CD4-positive, CD25-positive, alpha-beta regulatory T cell (primary cell): ENCODE results near the gene CENPP. TPM values are rescaled to one million over a fixed set of nuclear protein-coding genes. Genes with fewer than 3 reads are reported as not detected.
"Not testable (repeated sequence)": the region's sequence is repeated elsewhere in the genome, so short reads cannot be mapped to it uniquely, and the experiment has no call there.

Source experiments
- ATAC-seq, 2 donors: fragments of 150-1000 bp; cut with Tn5 transposase; one replicate each; pipeline ENCODE4 v1.10.0; 2021; ENCODE audit warnings: low read depth in 2 of 2, moderate number of reproducible peaks in 2 of 2, moderate library complexity in 1 of 2
- DNase-seq, 3 donors: peaks; one replicate each; pipeline versions ENCODE4 v3.0.0 to v3.0.0-alpha.2; 2012 to 2022; ENCODE audit warnings: mixed read lengths in 1 of 3
- H3K27ac ChIP-seq: one replicate; pipeline ENCODE4 v1.7.0; 2013; ENCODE audit warnings: mild to moderate bottlenecking, low read length; ENCODE audit not compliant: insufficient read depth, poor library complexity, severe bottlenecking
- H3K27me3 ChIP-seq: one replicate; pipeline ENCODE4 v1.7.0; 2013; ENCODE audit warnings: low read length; ENCODE audit not compliant: control insufficient read depth, insufficient read depth
- H3K36me3 ChIP-seq: one replicate; pipeline ENCODE4 v1.7.0; 2013; ENCODE audit warnings: mild to moderate bottlenecking, low read length, moderate library complexity; ENCODE audit not compliant: control insufficient read depth, insufficient read depth
- H3K4me1 ChIP-seq: 2 replicates; pipeline ENCODE4 v1.7.0; 2013; ENCODE audit warnings: mild to moderate bottlenecking, low read length; ENCODE audit not compliant: insufficient read depth, control insufficient read depth, poor library complexity, severe bottlenecking
- H3K4me3 ChIP-seq: one replicate; pipeline ENCODE4 v1.7.0; 2013; ENCODE audit warnings: low read depth, mild to moderate bottlenecking, low read length, moderate library complexity
- H3K9me3 ChIP-seq, 2 experiments: 1 replicate in 1 of 2; 2 replicates in 1 of 2; pipeline ENCODE4 v1.7.0; 2013; ENCODE audit warnings: low read length in 2 of 2, mild to moderate bottlenecking in 1 of 2, moderate library complexity in 1 of 2; ENCODE audit not compliant: control insufficient read depth in 2 of 2
- H3K27ac Mint-ChIP-seq, 3 donors: one replicate each; pipeline ENCODE4 v1.8.0; 2020 to 2022; ENCODE audit warnings: mild to moderate bottlenecking in 3 of 3, mixed read lengths in 3 of 3, moderate library complexity in 2 of 3
- H3K27me3 Mint-ChIP-seq: one replicate; pipeline ENCODE4 v1.8.0; 2022; ENCODE audit warnings: mild to moderate bottlenecking, mixed read lengths
- H3K36me3 Mint-ChIP-seq: one replicate; pipeline ENCODE4 v1.8.0; 2020; ENCODE audit warnings: mixed read lengths
- H3K4me1 Mint-ChIP-seq, 4 donors: one replicate each; pipeline ENCODE4 v1.8.0; 2020 to 2022; ENCODE audit warnings: mixed read lengths in 4 of 4, mild to moderate bottlenecking in 1 of 4
- H3K4me3 Mint-ChIP-seq, 4 donors: one replicate each; pipeline ENCODE4 v1.8.0; 2020 to 2022; ENCODE audit warnings: mild to moderate bottlenecking in 4 of 4, mixed read lengths in 4 of 4, moderate library complexity in 3 of 4
- H3K9me3 Mint-ChIP-seq, 7 donors: one replicate each; pipeline ENCODE4 v1.8.0; 2020 to 2022; ENCODE audit warnings: mixed read lengths in 7 of 7, mild to moderate bottlenecking in 3 of 7, moderate library complexity in 2 of 7
- polyA plus RNA-seq, 4 donors: library from polyadenylated mRNA; unstranded; fragments of 300-500 nt; fragmentation: Illumina TruSeq; gene quantifications; one replicate each; pipeline ENCODE4 v1.2.3, GENCODE V29; 2021
- total RNA-seq: library from RNA; stranded (reverse); gene quantifications from one replicate; pipeline ENCODE4 v1.2.3, GENCODE V29; 2022

The CENPP gene
- total and polyA plus RNA-seq, 5 donors from 2014 or later = 2.7 to 6.1 (median 4.4) TPM

GRCh38 chr9:92576175-92576574 is 250.4 kb downstream of the CENPP start:
- no peaks in the 10 kb centered on the region for H3K4me1 ChIP-seq
- DNase-seq (no peak), ATAC-seq (no peak)
- H3K9me3 Mint-ChIP-seq = peaks cover 0 to 10% (median 4%) of the 10 kb centered on the region in 7 donors
- no peaks in the 10 kb centered on the region for H3K4me1 Mint-ChIP-seq
- no peak overlapping the region for H3K4me3 Mint-ChIP-seq
- H3K4me3 ChIP-seq = no peak overlapping the region
- H3K9me3 ChIP-seq = no peaks in the 10 kb centered on the region
- H3K36me3 ChIP-seq = no peaks in the 10 kb centered on the region
- H3K27ac Mint-ChIP-seq = no peak overlapping the region
- no peaks in the 10 kb centered on the region for H3K27me3 ChIP-seq
- no peaks in the 10 kb centered on the region for H3K27me3 Mint-ChIP-seq
- no peak overlapping the region for H3K27ac ChIP-seq
- H3K36me3 Mint-ChIP-seq = no peaks in the 10 kb centered on the region

GRCh38 chr9:92589923-92590322 is 264.2 kb downstream of the CENPP start:
- H3K9me3 ChIP-seq = no peaks in the 10 kb centered on the region
- no peaks in the 10 kb centered on the region for H3K36me3 ChIP-seq
- H3K4me1 ChIP-seq = no peaks in the 10 kb centered on the region
- no peak overlapping the region for H3K27ac ChIP-seq
- no peaks in the 10 kb centered on the region for H3K27me3 ChIP-seq
- Mint-ChIP-seq H3K4me3 (no peak overlapping the region), H3K9me3 (peaks cover 0 to 11% (median 0%) of the 10 kb centered on the region in 7 donors), H3K36me3 (no peaks in the 10 kb centered on the region), H3K27ac (no peak overlapping the region), H3K4me1 (peaks cover 0 to under 1% (median 0%) of the 10 kb centered on the region in 4 donors), H3K27me3 (no peaks in the 10 kb centered on the region)
- no peak overlapping the region for H3K4me3 ChIP-seq
- DNase-seq (no peak), ATAC-seq (no peak)

- Histone ChIP-seq H3K36me3 (no peaks in the 10 kb centered on the region), H3K27me3 (no peaks in the 10 kb centered on the region), H3K9me3 (no peaks in the 10 kb centered on the region), H3K4me1 (no peaks in the 10 kb centered on the region), H3K4me3 (no peak overlapping the region), H3K27ac (no peak overlapping the region)
- Mint-ChIP-seq H3K36me3 (no peaks in the 10 kb centered on the region), H3K27me3 (no peaks in the 10 kb centered on the region), H3K27ac (no peak overlapping the region), H3K4me1 (no peaks in the 10 kb centered on the region), H3K4me3 (no peak overlapping the region), H3K9me3 (peaks cover 0 to 11% (median 0%) of the 10 kb centered on the region in 7 donors)
- ATAC-seq (no peak), DNase-seq (no peak)
Observed at GRCh38 chr9:92590377-92590776, 264.6 kb downstream of the CENPP start.

- ATAC-seq (no peak), DNase-seq (no peak)
- no peaks in the 10 kb centered on the region for H3K27me3 ChIP-seq
- H3K36me3 Mint-ChIP-seq = no peaks in the 10 kb centered on the region
- no peak overlapping the region for H3K4me3 ChIP-seq
- peak overlapping the region in 1 of 3 donors; percentile 26 for H3K27ac Mint-ChIP-seq
- no peaks in the 10 kb centered on the region for H3K9me3 ChIP-seq
- no peak overlapping the region for H3K4me3 Mint-ChIP-seq
- no peaks in the 10 kb centered on the region for H3K4me1 ChIP-seq
- no peaks in the 10 kb centered on the region for H3K27me3 Mint-ChIP-seq
- no peaks in the 10 kb centered on the region for H3K36me3 ChIP-seq
- H3K4me1 Mint-ChIP-seq = no peaks in the 10 kb centered on the region
- peaks cover 0 to 1% (median 0%) of the 10 kb centered on the region in 7 donors for H3K9me3 Mint-ChIP-seq
- H3K27ac ChIP-seq = no peak overlapping the region
Observed at GRCh38 chr9:92592537-92592936, 266.8 kb downstream of the CENPP start.

GRCh38 chr9:92592946-92593861 is 267.5 kb downstream of the CENPP start:
- H3K9me3 Mint-ChIP-seq = peaks cover 0 to 1% (median 0%) of the 10 kb centered on the region in 7 donors
- ATAC-seq = no peak

GRCh38 chr9:92595075-92595474 is 269.3 kb downstream of the CENPP start:
- H3K4me3 Mint-ChIP-seq, H3K9me3 ChIP-seq, H3K27me3 ChIP-seq, H3K36me3 Mint-ChIP-seq, H3K4me3 ChIP-seq, H3K27me3 Mint-ChIP-seq, H3K36me3 ChIP-seq, H3K4me1 Mint-ChIP-seq, H3K27ac ChIP-seq, ATAC-seq, H3K9me3 Mint-ChIP-seq, H3K27ac Mint-ChIP-seq, DNase-seq, H3K4me1 ChIP-seq: not testable (repeated sequence)

More at GRCh38 chr9:92592946-92593861, 267.5 kb downstream of the CENPP start:
- peak overlapping the region in 1 of 3 donors; percentile 26 for H3K27ac Mint-ChIP-seq
- no peak overlapping the region for H3K27ac ChIP-seq
- no peaks in the 10 kb centered on the region for H3K4me1 Mint-ChIP-seq
- no peak for DNase-seq
- H3K4me3 Mint-ChIP-seq = no peak overlapping the region
- H3K27me3 ChIP-seq = no peaks in the 10 kb centered on the region
- no peaks in the 10 kb centered on the region for H3K4me1 ChIP-seq
- H3K36me3 Mint-ChIP-seq = no peaks in the 10 kb centered on the region
- no peaks in the 10 kb centered on the region for H3K9me3 ChIP-seq
- no peaks in the 10 kb centered on the region for H3K27me3 Mint-ChIP-seq
- H3K4me3 ChIP-seq = no peak overlapping the region
- H3K36me3 ChIP-seq = no peaks in the 10 kb centered on the region

- no peaks in the 10 kb centered on the region for H3K9me3 ChIP-seq
- no peaks in the 10 kb centered on the region for H3K4me1 ChIP-seq
- DNase-seq (no peak), ATAC-seq (no peak)
- no peak overlapping the region for H3K27ac ChIP-seq
- H3K27ac Mint-ChIP-seq = no peak overlapping the region
- H3K4me1 Mint-ChIP-seq = no peaks in the 10 kb centered on the region
- no peak overlapping the region for H3K4me3 ChIP-seq
- no peaks in the 10 kb centered on the region for H3K27me3 ChIP-seq
- no peaks in the 10 kb centered on the region for H3K36me3 ChIP-seq
- no peaks in the 10 kb centered on the region for H3K36me3 Mint-ChIP-seq
- no peak overlapping the region for H3K4me3 Mint-ChIP-seq
- H3K27me3 Mint-ChIP-seq = peaks cover 4% of the 10 kb centered on the region
- H3K9me3 Mint-ChIP-seq = peaks cover 0 to 4% (median 0%) of the 10 kb centered on the region in 7 donors
Observed at GRCh38 chr9:92595930-92596329, 270.2 kb downstream of the CENPP start.

GRCh38 chr9:92598382-92598781 is 272.6 kb downstream of the CENPP start:
- DNase-seq (no peak), ATAC-seq (no peak)
- no peaks in the 10 kb centered on the region for H3K27me3 ChIP-seq
- H3K9me3 ChIP-seq = no peaks in the 10 kb centered on the region
- no peaks in the 10 kb centered on the region for H3K4me1 ChIP-seq
- Mint-ChIP-seq H3K36me3 (peaks cover under 1% of the 10 kb centered on the region), H3K4me3 (no peak overlapping the region), H3K27me3 (peaks cover 4% of the 10 kb centered on the region), H3K27ac (no peak overlapping the region), H3K9me3 (peaks cover 0 to 5% (median 1%) of the 10 kb centered on the region in 7 donors), H3K4me1 (no peaks in the 10 kb centered on the region)
- H3K27ac ChIP-seq = no peak overlapping the region
- H3K4me3 ChIP-seq = no peak overlapping the region
- no peaks in the 10 kb centered on the region for H3K36me3 ChIP-seq
